Mucosa of descending colon (tissue), 3 donors: ENCODE data around the gene SLC13A2. TPM values are rescaled to one million over a fixed set of nuclear protein-coding genes. Genes with fewer than 3 reads are reported as not detected.
A peak's percentile ranks its signal among the peaks of the same experiment; 100 is the strongest.

Experiments
- ATAC-seq: fragments of 200-7000 bp; cut with Tn5 transposase; one replicate; pipeline ENCODE4 v1.9.1; 2020; ENCODE audit warnings: mild to moderate bottlenecking, moderate library complexity
- DNase-seq, 3 donors: peaks; one replicate each; pipeline ENCODE4 v3.0.0-alpha.2; 2020
- H3K36me3 ChIP-seq: fragments of 200-600 bp; one replicate; pipeline ENCODE4 v1.8.0; 2021; ENCODE audit warnings: low read depth, mild to moderate bottlenecking
- H3K4me1 ChIP-seq: fragments of 200-600 bp; one replicate; pipeline ENCODE4 v1.8.0; 2021; ENCODE audit warnings: low read depth, mild to moderate bottlenecking
- H3K4me3 ChIP-seq: fragments of 200-600 bp; one replicate; pipeline ENCODE4 v1.8.0; 2021; ENCODE audit warnings: mild to moderate bottlenecking
- H3K9me3 ChIP-seq: fragments of 200-600 bp; one replicate; pipeline ENCODE4 v1.8.0; 2021; ENCODE audit warnings: mild to moderate bottlenecking
- CTCF ChIP-seq: fragments of 200-600 bp; IDR thresholded peaks from one replicate; pipeline ENCODE4 v1.8.0; 2022; ENCODE audit warnings: antibody characterized with exemption, mild to moderate bottlenecking
- intact Hi-C, 2 donors: fragments of 100-400 bp; cut with DNase I in 1 of 2; cut with micrococcal nuclease in 1 of 2; formaldehyde crosslinking; loops; one replicate each; pipeline versions ENCODE4 v1.11.0 to v1.11.1; 2022; cut with DNase I, micrococcal nuclease
- total RNA-seq, 3 donors: library from RNA; stranded (reverse); fragmentation: NEBNext Ultra II Directional in 2 of 3; extraction: Animal tissue kit (Norgen Biotek cat#: 25700) in 2 of 3; gene quantifications; one replicate each; pipeline versions ENCODE4 v1.2.1 to v1.2.4, GENCODE V29; 2021 to 2023
- donor health status: DM: no; HTN: no; CAD: no; lungs with moderate emphysema.
- donor health status: DM: no; HTN: no; CAD: no.
- donor health status: DM: no; HTN: yes; CAD: no.

SLC13A2 gene
- total RNA-seq, 3 donors from 2014 or later: 14.9 to 87.0 (median 17.1) TPM

GRCh38 chr17:28544402-28545140 lies 71.1 kb downstream of the SLC13A2 start:
- no peak for TF ChIP-seq CTCF
- peaks cover 6% of the 10 kb centered on the region for H3K4me1 ChIP-seq
- no peak overlapping the region for H3K4me3 ChIP-seq
- ATAC-seq: no peak
- peak in 1 of 3 donors; percentile 10 for DNase-seq
- H3K36me3 ChIP-seq: no peaks in the 10 kb centered on the region
- intact Hi-C loops: loop anchor here in 1 of 2 donors (5.0 kb wide), 1 partner anchor 47 kb away; no protein-coding TSS in a partner anchor
- H3K9me3 ChIP-seq: no peaks in the 10 kb centered on the region

- intact Hi-C loops: loop anchor here in 1 of 2 donors (5.0 kb wide), 1 partner anchor 48 kb away; no protein-coding TSS in a partner anchor
- ATAC-seq (no peak), DNase-seq (peak in 1 of 3 donors; percentile 4)
- no peak for TF ChIP-seq CTCF
- H3K4me1 ChIP-seq: peaks cover 7% of the 10 kb centered on the region
- H3K4me3 ChIP-seq: no peak overlapping the region
- H3K9me3 ChIP-seq: no peaks in the 10 kb centered on the region
- H3K36me3 ChIP-seq: no peaks in the 10 kb centered on the region
These were observed 71.7 kb downstream of the SLC13A2 start for GRCh38 chr17:28545141-28545503.

- intact Hi-C loops: loop anchor here in 1 of 2 donors (5.0 kb wide), 1 partner anchor 49 kb away; no protein-coding TSS in a partner anchor
- no peak for ATAC-seq
These were observed 72.5 kb downstream of the SLC13A2 start for GRCh38 chr17:28545787-28546415.

GRCh38 chr17:28547096-28547622 lies 73.7 kb downstream of the SLC13A2 start:
- Histone ChIP-seq H3K9me3 (no peaks in the 10 kb centered on the region), H3K36me3 (no peaks in the 10 kb centered on the region), H3K4me1 (peaks cover 14% of the 10 kb centered on the region), H3K4me3 (no peak overlapping the region)
- DNase-seq (peak in 1 of 3 donors; percentile 48), ATAC-seq (no peak)
- no peak for TF ChIP-seq CTCF
- intact Hi-C loops: loop anchor here in 1 of 2 donors (5.0 kb wide), 1 partner anchor 50 kb away; no protein-coding TSS in a partner anchor

More at GRCh38 chr17:28545787-28546415, 72.5 kb downstream of the SLC13A2 start:
- H3K9me3 ChIP-seq: no peaks in the 10 kb centered on the region
- no peak for TF ChIP-seq CTCF
- H3K4me3 ChIP-seq: no peak overlapping the region
- DNase-seq: peak in 1 of 3 donors; percentile 22
- H3K4me1 ChIP-seq: peaks cover 7% of the 10 kb centered on the region
- H3K36me3 ChIP-seq: no peaks in the 10 kb centered on the region

Other genes with a start within 250 kb of the SLC13A2 start
- gene TMEM97, start 154.4 kb upstream of the SLC13A2 start, total RNA-seq: 10 to 100 TPM; 14.3 to 25.1 (median 18.1) TPM
- 10 to 100 TPM; 23.6 to 44.1 (median 28.0) TPM for gene IFT20, start 138.2 kb upstream of the SLC13A2 start, total RNA-seq
- 10 to 100 TPM; 36.8 to 38.4 (median 36.8) TPM for gene TNFAIP1, start 137.9 kb upstream of the SLC13A2 start, total RNA-seq
- 10 to 100 TPM; 71.7 to 82.4 (median 81.3) TPM for gene POLDIP2, start 116.1 kb upstream of the SLC13A2 start, total RNA-seq
- gene SEBOX, start 108.4 kb upstream of the SLC13A2 start, total RNA-seq: not detected
- under 1 TPM; 0.23 to 0.39 (median 0.35) TPM for gene VTN, start 103.3 kb upstream of the SLC13A2 start, total RNA-seq
- 10 to 100 TPM; 12.8 to 16.4 (median 15.0) TPM for gene SARM1, start 102.0 kb upstream of the SLC13A2 start, total RNA-seq
- 1 to 10 TPM; 4.2 to 10.0 (median 8.6) TPM for gene SLC46A1, start 67.4 kb upstream of the SLC13A2 start, total RNA-seq
- under 1 TPM in 2 of 3 donors, not detected in 1; 0.46 to 0.69 TPM for gene FOXN1, start 32.7 kb downstream of the SLC13A2 start, total RNA-seq
- gene UNC119, start 79.0 kb downstream of the SLC13A2 start, total RNA-seq: 10 to 100 TPM; 20.5 to 32.3 (median 23.2) TPM
- 100 to 1,000 TPM in 1 of 3 donors, 10 to 100 TPM in 2; 52.2 to 100 (median 88.5) TPM for gene PIGS, start 97.9 kb downstream of the SLC13A2 start, total RNA-seq
- 10 to 100 TPM; 15.3 to 25.4 (median 19.7) TPM for gene ALDOC, start 103.3 kb downstream of the SLC13A2 start, total RNA-seq
- gene SPAG5, start 125.4 kb downstream of the SLC13A2 start, total RNA-seq: 10 to 100 TPM in 2 of 3 donors, 1 to 10 TPM in 1; 7.2 to 30.3 (median 15.1) TPM
- gene RSKR, start 140.5 kb downstream of the SLC13A2 start, total RNA-seq: 10 to 100 TPM; 10.0 to 15.1 (median 11.1) TPM
- gene BLTP2, start 171.5 kb downstream of the SLC13A2 start, total RNA-seq: 100 to 1,000 TPM; 131 to 159 (median 134) TPM
- gene SDF2, start 188.3 kb downstream of the SLC13A2 start, total RNA-seq: 10 to 100 TPM; 55.0 to 67.5 (median 56.3) TPM
- 10 to 100 TPM; 47.8 to 97.7 (median 60.7) TPM for gene SUPT6H, start 188.6 kb downstream of the SLC13A2 start, total RNA-seq
- gene PROCA1, start 238.2 kb downstream of the SLC13A2 start, total RNA-seq: 1 to 10 TPM; 1.3 to 2.0 (median 1.8) TPM
- gene RAB34, start 244.2 kb downstream of the SLC13A2 start, total RNA-seq: 10 to 100 TPM in 2 of 3 donors, 1 to 10 TPM in 1; 6.5 to 74.4 (median 19.3) TPM
- gene RPL23A, start 246.3 kb downstream of the SLC13A2 start, total RNA-seq: 1,000 to 10,000 TPM; 1,144 to 1,252 (median 1,216) TPM